Esophagus squamous epithelium (tissue), 4 donors: ENCODE results near the gene EFNB1.

ENCODE experiments used
- CTCF ChIP-seq, 6 experiments: fragments of 450-650 bp in 4 of 6; fragments of 200-600 bp in 2 of 6; sonication (generic) in 2 of 6; IDR thresholded peaks; one replicate each; pipeline ENCODE4 v1.5.1; 2016 to 2019; ENCODE audit warnings: antibody characterized with exemption in 6 of 6, mild to moderate bottlenecking in 4 of 6, moderate library complexity in 4 of 6
- POLR2A ChIP-seq, 4 donors: fragments of 450-650 bp; IDR thresholded peaks; one replicate each; pipeline ENCODE4 v1.6.1; 2017; ENCODE audit warnings: antibody characterized with exemption in 4 of 4, mild to moderate bottlenecking in 4 of 4, moderate library complexity in 3 of 4

- TF ChIP-seq CTCF (IDR thresholded peaks at IDR 0.05) (no peak), POLR2A (IDR thresholded peaks at IDR 0.05) (no peak)
Measured at GRCh38 chrX:68832516-68833447, 4.0 kb downstream of the EFNB1 start.
